ENCODE data around the gene RAB11FIP4. TPM values are rescaled to one million over a fixed set of nuclear protein-coding genes. Genes with fewer than 3 reads are reported as not detected.

Gene RAB11FIP4
- total and polyA plus RNA-seq, 9 of the 15 experiments (the other 6 are each of a cell fraction or from before 2014, with no cell fraction given) = 0.62 to 16.6 (median 8.9) TPM

DNA sequence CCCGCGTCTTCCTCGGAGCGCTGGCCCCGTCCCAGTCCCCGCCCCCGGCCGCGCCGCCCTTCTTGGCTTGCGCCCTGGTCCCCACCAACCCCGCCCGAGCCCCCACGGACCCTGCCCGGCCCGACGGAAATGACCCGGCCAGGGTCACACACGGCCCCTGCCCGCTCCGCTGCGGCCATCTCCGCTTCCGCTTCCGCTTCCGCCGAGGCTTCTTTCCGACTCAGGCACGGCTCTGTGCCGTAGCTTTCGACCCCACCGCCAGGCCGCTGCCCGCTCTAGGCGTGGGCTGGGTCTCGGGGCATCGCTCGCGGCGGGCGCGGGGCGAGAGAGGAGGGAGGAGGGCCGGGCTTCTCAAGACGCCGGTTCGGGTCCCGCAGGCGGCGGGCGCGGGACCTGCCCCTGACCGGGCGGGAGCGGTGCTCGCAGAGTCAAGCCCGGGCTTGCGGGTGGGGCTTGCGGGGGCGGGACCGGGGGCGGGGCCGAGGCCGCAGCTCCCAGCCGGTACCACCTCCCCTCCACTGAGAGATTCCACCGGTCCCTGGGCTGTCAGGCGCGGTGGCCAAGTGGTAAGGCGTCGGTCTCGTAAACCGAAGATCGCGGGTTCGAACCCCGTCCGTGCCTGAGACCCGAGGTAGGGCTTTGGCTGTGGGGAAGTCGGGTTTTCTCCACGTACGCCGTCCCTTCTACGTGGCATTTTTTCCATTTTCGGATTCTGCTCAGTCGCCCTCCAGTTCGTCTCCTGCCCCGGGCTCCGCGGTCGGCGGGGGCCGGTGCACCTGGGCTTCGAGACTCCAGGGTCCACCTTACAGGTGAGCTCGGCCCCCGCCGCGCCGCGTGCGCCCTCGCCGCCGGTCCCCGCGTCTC lies 158.3 kb downstream of the RAB11FIP4 start (continued):
- TF ChIP-seq ID3 (CRISPR knock-in tag; IDR thresholded peaks at IDR 0.05) = no peak
- no peak for TF ChIP-seq ID3 (tag; IDR thresholded peaks at IDR 0.05)
- peak; percentile 98 for TF ChIP-seq RBM22 (IDR thresholded peaks at IDR 0.05; ENCODE audit: low read depth, low read length, poor library complexity, severe bottlenecking)
- TF ChIP-seq ZNF133 (CRISPR knock-in tag; IDR thresholded peaks at IDR 0.05) = no peak
- no peak for TF ChIP-seq NFE2L1 (tag; IDR thresholded peaks at IDR 0.05; ENCODE audit: borderline replicate concordance, low read depth)
- TF ChIP-seq TEAD2 (tag; IDR thresholded peaks at IDR 0.05) = no peak
- no peak for TF ChIP-seq SP2 (IDR thresholded peaks at IDR 0.05; ENCODE audit: extremely low read depth, low read depth, low read length, poor library complexity, severe bottlenecking)
- no peak for TF ChIP-seq CBFB (CRISPR knock-in tag; IDR thresholded peaks at IDR 0.05)
- no peak for TF ChIP-seq KDM5B (IDR thresholded peaks at IDR 0.05; ENCODE audit: insufficient replicate concordance, low read depth, low read length)
- no peak for TF ChIP-seq PHTF2 (CRISPR knock-in tag; IDR thresholded peaks at IDR 0.05)
- no peak for TF ChIP-seq TRIM28 (IDR thresholded peaks at IDR 0.05)
- no peak for TF ChIP-seq MITF (IDR thresholded peaks at IDR 0.05)
- TF ChIP-seq, protein P1, sequence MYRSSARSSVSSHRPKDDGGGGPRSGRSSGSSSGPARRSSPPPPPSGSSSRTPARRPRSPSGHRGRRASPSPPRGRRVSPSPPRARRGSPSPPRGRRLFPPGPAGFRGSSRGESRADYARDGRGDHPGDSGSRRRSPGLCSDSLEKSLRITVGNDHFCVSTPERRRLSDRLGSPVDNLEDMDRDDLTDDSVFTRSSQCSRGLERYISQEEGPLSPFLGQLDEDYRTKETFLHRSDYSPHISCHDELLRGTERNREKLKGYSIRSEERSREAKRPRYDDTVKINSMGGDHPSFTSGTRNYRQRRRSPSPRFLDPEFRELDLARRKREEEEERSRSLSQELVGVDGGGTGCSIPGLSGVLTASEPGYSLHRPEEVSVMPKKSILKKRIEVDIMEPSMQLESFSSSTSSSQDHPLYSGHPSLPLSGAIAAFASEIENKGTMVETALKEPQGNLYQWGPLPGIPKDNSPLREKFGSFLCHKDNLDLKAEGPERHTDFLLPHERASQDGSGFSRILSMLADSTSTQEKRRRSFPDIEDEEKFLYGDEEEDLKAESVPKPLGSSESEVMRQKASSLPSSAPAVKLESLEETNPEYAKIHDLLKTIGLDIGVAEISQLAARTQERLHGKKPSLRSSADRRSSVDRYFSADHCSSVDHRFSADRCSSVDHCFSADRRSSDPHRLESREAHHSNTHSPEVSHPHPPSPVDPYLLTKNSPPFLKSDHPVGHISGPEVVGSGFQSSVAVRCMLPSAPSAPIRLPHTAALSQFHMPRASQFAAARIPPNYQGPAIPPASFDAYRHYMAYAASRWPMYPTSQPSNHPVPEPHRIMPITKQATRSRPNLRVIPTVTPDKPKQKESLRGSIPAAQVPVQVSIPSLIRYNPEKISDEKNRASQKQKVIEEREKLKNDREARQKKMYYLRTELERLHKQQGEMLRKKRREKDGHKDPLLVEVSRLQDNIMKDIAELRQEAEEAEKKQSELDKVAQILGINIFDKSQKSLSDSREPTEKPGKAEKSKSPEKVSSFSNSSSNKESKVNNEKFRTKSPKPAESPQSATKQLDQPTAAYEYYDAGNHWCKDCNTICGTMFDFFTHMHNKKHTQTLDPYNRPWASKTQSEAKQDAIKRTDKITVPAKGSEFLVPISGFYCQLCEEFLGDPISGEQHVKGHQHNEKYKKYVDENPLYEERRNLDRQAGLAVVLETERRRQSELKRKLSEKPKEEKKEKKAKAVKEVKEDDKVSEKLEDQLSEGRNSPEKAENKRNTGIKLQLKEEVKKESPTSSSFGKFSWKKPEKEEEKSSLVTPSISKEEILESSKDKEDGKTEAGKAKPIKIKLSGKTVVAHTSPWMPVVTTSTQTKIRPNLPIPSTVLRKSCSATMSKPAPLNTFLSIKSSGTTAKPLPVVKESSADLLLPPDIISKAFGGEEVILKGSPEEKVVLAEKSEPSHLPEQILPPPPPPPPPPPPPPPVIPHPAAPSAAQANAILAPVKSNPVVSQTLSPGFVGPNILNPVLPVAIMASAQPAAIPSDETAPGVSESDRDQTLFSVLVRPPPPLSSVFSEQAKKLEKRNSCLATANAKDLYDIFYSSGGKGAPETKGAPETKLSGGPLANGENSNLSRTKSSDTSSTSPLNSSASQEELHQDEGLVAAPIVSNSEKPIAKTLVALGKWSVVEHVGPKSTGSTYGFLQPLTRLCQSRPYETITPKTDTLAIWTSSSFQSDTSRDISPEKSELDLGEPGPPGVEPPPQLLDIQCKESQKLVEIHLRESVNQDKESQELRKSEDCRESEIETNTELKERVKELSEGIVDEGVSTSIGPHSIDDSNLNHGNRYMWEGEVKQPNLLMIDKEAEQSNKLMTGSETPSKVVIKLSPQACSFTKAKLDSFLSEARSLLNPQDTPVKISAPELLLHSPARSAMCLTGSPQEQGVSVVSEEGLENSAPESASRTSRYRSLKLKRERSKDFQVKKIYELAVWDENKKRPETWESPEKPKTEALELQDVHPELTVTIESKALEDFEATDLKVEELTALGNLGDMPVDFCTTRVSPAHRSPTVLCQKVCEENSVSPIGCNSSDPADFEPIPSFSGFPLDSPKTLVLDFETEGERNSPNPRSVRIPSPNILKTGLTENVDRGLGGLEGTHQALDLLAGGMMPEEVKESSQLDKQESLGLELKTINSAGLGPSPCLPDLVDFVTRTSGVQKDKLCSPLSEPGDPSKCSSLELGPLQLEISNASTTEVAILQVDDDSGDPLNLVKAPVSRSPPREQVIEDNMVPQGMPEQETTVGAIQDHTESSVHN (IDR thresholded peaks at IDR 0.05; ENCODE audit: borderline replicate concordance in 1 of 2, low read depth in 1 of 2) = no peak
- 0 out of 2 replicates have a peak, but pooled peaks have one; percentile 9 for TF ChIP-seq KAT7 (CRISPR knock-in tag; IDR thresholded peaks at IDR 0.05; ENCODE audit: borderline replicate concordance)
- peak; percentile 76 for TF ChIP-seq CREM (IDR thresholded peaks at IDR 0.05; ENCODE audit: low read depth)
- peak; percentile 14 to 97; a peak in 2 of 4 replicates for TF ChIP-seq TBL1XR1 (IDR thresholded peaks at IDR 0.05; ENCODE audit: low read length in 2 of 2)
- TF ChIP-seq RBFOX2 (IDR thresholded peaks at IDR 0.05; ENCODE audit: low read depth, low read length) = peak; percentile 90

All from K562 (cell line).